HepG2 (cell line): ENCODE data around the gene RASSF4. TPM values are rescaled to one million over a fixed set of nuclear protein-coding genes. Genes with fewer than 3 reads are reported as not detected.

Experiments used
- DNMT3B ChIP-seq: conservative IDR thresholded peaks from 2 replicates; pipeline ENCODE4 v1.6.1; 2016; ENCODE audit warnings: missing biosample characterization, control low read depth
- GTF3A ChIP-seq: sonication (generic); formaldehyde crosslinking; conservative IDR thresholded peaks from 2 replicates; pipeline ENCODE4 v1.4.0; 2020; ENCODE audit warnings: mild to moderate bottlenecking, missing genetic modification reagents
- HNRNPK ChIP-seq: fragments of 200-400 bp; formaldehyde crosslinking; IDR thresholded peaks from 2 replicates; pipeline ENCODE4 v1.6.1; 2018; ENCODE audit warnings: low read length, low read depth, moderate library complexity, mild to moderate bottlenecking; ENCODE audit not compliant: poor library complexity, severe bottlenecking
- MYNN ChIP-seq: sonication (generic); formaldehyde crosslinking; IDR thresholded peaks from 2 replicates; pipeline ENCODE4 v1.4.0; 2020; ENCODE audit warnings: mild to moderate bottlenecking, low read depth, missing genetic modification reagents
- PHF5A ChIP-seq: IDR thresholded peaks from one replicate; pipeline ENCODE4 v1.6.1; 2018; ENCODE audit warnings: low read depth, missing genetic modification reagents; ENCODE audit not compliant: unreplicated experiment
- SNRNP70 ChIP-seq: fragments of 200-400 bp; formaldehyde crosslinking; IDR thresholded peaks from 2 replicates; pipeline ENCODE4 v1.6.1; 2017; ENCODE audit warnings: mild to moderate bottlenecking, low read depth, low read length, moderate library complexity
- YEATS4 ChIP-seq: sonication (generic); formaldehyde crosslinking; IDR thresholded peaks from 2 replicates; pipeline ENCODE4 v1.4.0; 2020; ENCODE audit warnings: missing genetic modification reagents, borderline replicate concordance
- ZBTB7A ChIP-seq: sonication (generic); formaldehyde crosslinking; IDR thresholded peaks from 2 replicates; pipeline ENCODE4 v1.8.0; 2022; ENCODE audit warnings: mild to moderate bottlenecking, missing genetic modification reagents
- ZNF274 ChIP-seq: sonication (generic); formaldehyde crosslinking; IDR thresholded peaks from 2 replicates; pipeline ENCODE4 v1.5.1; 2020; ENCODE audit warnings: mild to moderate bottlenecking, missing genetic modification reagents
- ZNF329 ChIP-seq: sonication (generic); formaldehyde crosslinking; IDR thresholded peaks from 2 replicates; pipeline ENCODE4 v1.9.0; 2021; ENCODE audit warnings: low read depth, mild to moderate bottlenecking, missing genetic modification reagents
- ZNF552 ChIP-seq: sonication (generic); formaldehyde crosslinking; IDR thresholded peaks from 2 replicates; pipeline ENCODE4 v1.9.0; 2022; ENCODE audit warnings: missing genetic modification reagents, mild to moderate bottlenecking, borderline replicate concordance
- polyA plus RNA-seq, 8 experiments: library from polyadenylated mRNA; depleted of rRNA in 3 of 8; stranded (reverse) in 7 of 8; unstranded in 1 of 8; fragments of >200 nt; fragmentation: Illumina TruSeq in 4 of 8; extraction: Trizol in 4 of 8; gene quantifications; 2 replicates each; pipeline versions ENCODE4 v1.2.1 to v1.2.3, GENCODE V29; 2011 to 2016; ENCODE audit warnings: low read depth in 4 of 8, missing spikeins in 1 of 8, mixed read lengths in 1 of 8; ENCODE audit not compliant: insufficient read depth in 1 of 8
- total RNA-seq, 5 experiments: library from RNA; depleted of rRNA; stranded (reverse); fragments of >200 nt; fragmentation: Illumina TruSeq; extraction: Trizol; gene quantifications; 2 replicates each; pipeline ENCODE4 v1.2.3, GENCODE V29; 2016; ENCODE audit warnings: low read depth in 1 of 5
- TF ChIP-seq, protein P1 (sequence below): sonication (generic); formaldehyde crosslinking; IDR thresholded peaks from 2 replicates; pipeline ENCODE4 v1.4.0; 2020; ENCODE audit warnings: missing genetic modification reagents
- TF ChIP-seq, protein P2 (sequence below): sonication (generic); formaldehyde crosslinking; IDR thresholded peaks from 2 replicates; pipeline ENCODE4 v1.9.0; 2021; ENCODE audit warnings: missing genetic modification reagents, mild to moderate bottlenecking, borderline replicate concordance
- TF ChIP-seq, protein P3 (sequence below): IDR thresholded peaks from 2 replicates; pipeline ENCODE4 v1.6.1; 2016; ENCODE audit warnings: low read depth, control low read depth
- TF ChIP-seq, protein P4 (sequence below), 2 experiments: fragments of 450-650 bp in 1 of 2; sonication (generic) in 1 of 2; formaldehyde crosslinking; IDR thresholded peaks; 2 replicates each; pipeline versions ENCODE4 v1.5.0 to v1.8.0; 2020 to 2022; ENCODE audit warnings: mild to moderate bottlenecking in 1 of 2, missing genetic modification reagents in 1 of 2
- TF ChIP-seq, protein P5 (sequence below): sonication (generic); formaldehyde crosslinking; IDR thresholded peaks from 2 replicates; pipeline ENCODE4 v1.5.0; 2020; ENCODE audit warnings: mild to moderate bottlenecking, missing genetic modification reagents, borderline replicate concordance
- TF ChIP-seq, protein P6 (sequence below): sonication (generic); formaldehyde crosslinking; IDR thresholded peaks from 2 replicates; pipeline ENCODE4 v1.5.1; 2020; ENCODE audit warnings: missing genetic modification reagents, mild to moderate bottlenecking, borderline replicate concordance

Gene RASSF4
- total and polyA plus RNA-seq, 2 of the 13 experiments (the other 11 are each of a cell fraction or from before 2014, with no cell fraction given), result 34.0 to 51.7 TPM

DNA sequence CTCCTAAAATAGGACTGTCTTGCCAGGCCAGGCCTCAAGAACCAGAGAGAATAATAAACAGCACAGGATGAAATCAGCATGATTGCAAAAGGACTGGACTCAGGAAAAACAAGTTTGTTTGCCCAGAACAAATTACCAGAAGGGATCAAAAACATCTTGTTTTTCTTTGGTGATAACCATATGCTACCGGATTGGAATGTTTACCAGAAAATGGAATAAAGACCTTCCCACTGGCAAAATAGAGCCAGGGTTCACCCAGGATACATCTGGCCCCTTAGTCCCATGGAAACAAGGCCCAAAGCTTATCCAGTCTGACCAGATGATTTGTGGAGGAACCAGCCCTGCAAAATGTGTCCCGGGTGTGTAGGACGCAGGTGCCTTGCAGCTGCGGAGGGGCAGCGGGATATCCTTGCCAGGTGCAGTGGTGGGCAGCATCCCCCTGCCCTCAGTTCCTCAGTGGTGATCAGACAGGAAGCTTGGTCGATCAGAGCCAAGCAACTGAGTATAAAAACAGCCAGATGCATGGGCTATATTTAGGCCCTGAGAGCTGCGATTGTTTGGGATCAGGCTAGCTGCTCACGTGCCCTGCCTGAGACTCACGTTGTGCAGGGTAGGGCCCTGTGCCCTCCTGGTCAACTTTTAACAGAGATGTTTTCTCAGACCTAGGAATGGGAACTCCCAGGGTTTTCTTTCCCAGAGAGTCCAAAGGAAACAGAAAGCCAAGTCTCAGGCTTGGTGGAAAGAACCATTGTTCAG is 36.5 kb downstream of the RASSF4 start (continued):
- TF ChIP-seq ZNF274 (CRISPR knock-in tag) (no peak), MYNN (CRISPR knock-in tag) (no peak), GTF3A (CRISPR knock-in tag) (no peak), HNRNPK (no peak), SNRNP70 (no peak), ZBTB7A (CRISPR knock-in tag) (no peak), PHF5A (CRISPR knock-in tag) (peak; percentile 22), DNMT3B (CRISPR knock-in tag) (peak; percentile 60; the same call in 1 of the 2 replicates), ZNF552 (no peak), YEATS4 (CRISPR knock-in tag) (0 out of 2 replicates have a peak, but pooled peaks have one; percentile 27), ZNF329 (CRISPR knock-in tag) (no peak)
- TF ChIP-seq, protein P1, sequence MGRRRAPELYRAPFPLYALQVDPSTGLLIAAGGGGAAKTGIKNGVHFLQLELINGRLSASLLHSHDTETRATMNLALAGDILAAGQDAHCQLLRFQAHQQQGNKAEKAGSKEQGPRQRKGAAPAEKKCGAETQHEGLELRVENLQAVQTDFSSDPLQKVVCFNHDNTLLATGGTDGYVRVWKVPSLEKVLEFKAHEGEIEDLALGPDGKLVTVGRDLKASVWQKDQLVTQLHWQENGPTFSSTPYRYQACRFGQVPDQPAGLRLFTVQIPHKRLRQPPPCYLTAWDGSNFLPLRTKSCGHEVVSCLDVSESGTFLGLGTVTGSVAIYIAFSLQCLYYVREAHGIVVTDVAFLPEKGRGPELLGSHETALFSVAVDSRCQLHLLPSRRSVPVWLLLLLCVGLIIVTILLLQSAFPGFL (CRISPR knock-in tag), result no peak
- TF ChIP-seq, protein P2, sequence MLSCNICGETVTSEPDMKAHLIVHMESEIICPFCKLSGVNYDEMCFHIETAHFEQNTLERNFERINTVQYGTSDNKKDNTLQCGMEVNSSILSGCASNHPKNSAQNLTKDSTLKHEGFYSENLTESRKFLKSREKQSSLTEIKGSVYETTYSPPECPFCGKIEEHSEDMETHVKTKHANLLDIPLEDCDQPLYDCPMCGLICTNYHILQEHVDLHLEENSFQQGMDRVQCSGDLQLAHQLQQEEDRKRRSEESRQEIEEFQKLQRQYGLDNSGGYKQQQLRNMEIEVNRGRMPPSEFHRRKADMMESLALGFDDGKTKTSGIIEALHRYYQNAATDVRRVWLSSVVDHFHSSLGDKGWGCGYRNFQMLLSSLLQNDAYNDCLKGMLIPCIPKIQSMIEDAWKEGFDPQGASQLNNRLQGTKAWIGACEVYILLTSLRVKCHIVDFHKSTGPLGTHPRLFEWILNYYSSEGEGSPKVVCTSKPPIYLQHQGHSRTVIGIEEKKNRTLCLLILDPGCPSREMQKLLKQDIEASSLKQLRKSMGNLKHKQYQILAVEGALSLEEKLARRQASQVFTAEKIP (CRISPR knock-in tag), result no peak
- TF ChIP-seq, protein P3, sequence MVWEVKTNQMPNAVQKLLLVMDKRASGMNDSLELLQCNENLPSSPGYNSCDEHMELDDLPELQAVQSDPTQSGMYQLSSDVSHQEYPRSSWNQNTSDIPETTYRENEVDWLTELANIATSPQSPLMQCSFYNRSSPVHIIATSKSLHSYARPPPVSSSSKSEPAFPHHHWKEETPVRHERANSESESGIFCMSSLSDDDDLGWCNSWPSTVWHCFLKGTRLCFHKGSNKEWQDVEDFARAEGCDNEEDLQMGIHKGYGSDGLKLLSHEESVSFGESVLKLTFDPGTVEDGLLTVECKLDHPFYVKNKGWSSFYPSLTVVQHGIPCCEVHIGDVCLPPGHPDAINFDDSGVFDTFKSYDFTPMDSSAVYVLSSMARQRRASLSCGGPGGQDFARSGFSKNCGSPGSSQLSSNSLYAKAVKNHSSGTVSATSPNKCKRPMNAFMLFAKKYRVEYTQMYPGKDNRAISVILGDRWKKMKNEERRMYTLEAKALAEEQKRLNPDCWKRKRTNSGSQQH (CRISPR knock-in tag), result no peak
- TF ChIP-seq, protein P4, sequence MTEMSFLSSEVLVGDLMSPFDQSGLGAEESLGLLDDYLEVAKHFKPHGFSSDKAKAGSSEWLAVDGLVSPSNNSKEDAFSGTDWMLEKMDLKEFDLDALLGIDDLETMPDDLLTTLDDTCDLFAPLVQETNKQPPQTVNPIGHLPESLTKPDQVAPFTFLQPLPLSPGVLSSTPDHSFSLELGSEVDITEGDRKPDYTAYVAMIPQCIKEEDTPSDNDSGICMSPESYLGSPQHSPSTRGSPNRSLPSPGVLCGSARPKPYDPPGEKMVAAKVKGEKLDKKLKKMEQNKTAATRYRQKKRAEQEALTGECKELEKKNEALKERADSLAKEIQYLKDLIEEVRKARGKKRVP (CRISPR knock-in tag; IDR thresholded peaks at IDR 0.05), result peak in 1 of 2 experiments; percentile 91; a peak in 2 of 4 replicates
- TF ChIP-seq, protein P5, sequence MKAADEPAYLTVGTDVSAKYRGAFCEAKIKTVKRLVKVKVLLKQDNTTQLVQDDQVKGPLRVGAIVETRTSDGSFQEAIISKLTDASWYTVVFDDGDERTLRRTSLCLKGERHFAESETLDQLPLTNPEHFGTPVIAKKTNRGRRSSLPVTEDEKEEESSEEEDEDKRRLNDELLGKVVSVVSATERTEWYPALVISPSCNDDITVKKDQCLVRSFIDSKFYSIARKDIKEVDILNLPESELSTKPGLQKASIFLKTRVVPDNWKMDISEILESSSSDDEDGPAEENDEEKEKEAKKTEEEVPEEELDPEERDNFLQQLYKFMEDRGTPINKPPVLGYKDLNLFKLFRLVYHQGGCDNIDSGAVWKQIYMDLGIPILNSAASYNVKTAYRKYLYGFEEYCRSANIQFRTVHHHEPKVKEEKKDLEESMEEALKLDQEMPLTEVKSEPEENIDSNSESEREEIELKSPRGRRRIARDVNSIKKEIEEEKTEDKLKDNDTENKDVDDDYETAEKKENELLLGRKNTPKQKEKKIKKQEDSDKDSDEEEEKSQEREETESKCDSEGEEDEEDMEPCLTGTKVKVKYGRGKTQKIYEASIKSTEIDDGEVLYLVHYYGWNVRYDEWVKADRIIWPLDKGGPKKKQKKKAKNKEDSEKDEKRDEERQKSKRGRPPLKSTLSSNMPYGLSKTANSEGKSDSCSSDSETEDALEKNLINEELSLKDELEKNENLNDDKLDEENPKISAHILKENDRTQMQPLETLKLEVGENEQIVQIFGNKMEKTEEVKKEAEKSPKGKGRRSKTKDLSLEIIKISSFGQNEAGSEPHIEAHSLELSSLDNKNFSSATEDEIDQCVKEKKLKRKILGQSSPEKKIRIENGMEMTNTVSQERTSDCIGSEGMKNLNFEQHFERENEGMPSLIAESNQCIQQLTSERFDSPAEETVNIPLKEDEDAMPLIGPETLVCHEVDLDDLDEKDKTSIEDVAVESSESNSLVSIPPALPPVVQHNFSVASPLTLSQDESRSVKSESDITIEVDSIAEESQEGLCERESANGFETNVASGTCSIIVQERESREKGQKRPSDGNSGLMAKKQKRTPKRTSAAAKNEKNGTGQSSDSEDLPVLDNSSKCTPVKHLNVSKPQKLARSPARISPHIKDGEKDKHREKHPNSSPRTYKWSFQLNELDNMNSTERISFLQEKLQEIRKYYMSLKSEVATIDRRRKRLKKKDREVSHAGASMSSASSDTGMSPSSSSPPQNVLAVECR (CRISPR knock-in tag), result peak; percentile 38; the same call in 1 of the 2 replicates
- TF ChIP-seq, protein P6, sequence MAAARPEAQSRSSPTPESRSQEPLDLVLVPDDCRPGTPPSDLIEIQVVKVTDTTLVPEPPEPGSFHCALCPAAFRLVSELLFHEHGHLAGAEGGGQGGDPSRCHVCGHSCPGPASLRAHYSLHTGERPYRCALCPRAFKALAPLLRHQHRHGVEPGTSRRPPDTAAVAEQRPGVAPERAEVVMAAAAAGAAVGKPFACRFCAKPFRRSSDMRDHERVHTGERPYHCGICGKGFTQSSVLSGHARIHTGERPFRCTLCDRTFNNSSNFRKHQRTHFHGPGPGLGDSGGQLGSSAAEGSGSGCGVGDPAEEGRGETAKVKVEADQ, result no peak
